MG63 (cell line): ENCODE data around the gene MYO7B. TPM values are rescaled to one million over a fixed set of nuclear protein-coding genes. Genes with fewer than 3 reads are reported as not detected.

Experiments
- DNase-seq: peaks from one replicate; pipeline ENCODE4 v3.0.0-alpha.2; 2020
- H3K27me3 ChIP-seq: fragments of 250-450 bp; sonication (Bioruptor Pico); 2 replicates; pipeline ENCODE4 v1.5.1; 2020; ENCODE audit warnings: mild to moderate bottlenecking, moderate library complexity
- H3K36me3 ChIP-seq: fragments of 250-450 bp; sonication (Bioruptor Pico); 2 replicates; pipeline ENCODE4 v1.5.1; 2020; ENCODE audit warnings: mild to moderate bottlenecking, moderate library complexity
- H3K4me3 ChIP-seq: fragments of 250-450 bp; sonication (Bioruptor Pico); 2 replicates; pipeline ENCODE4 v1.5.1; 2020; ENCODE audit warnings: mild to moderate bottlenecking, moderate library complexity
- H3K9me3 ChIP-seq: fragments of 250-450 bp; sonication (Bioruptor Pico); 2 replicates; pipeline ENCODE4 v1.5.1; 2020; ENCODE audit warnings: mild to moderate bottlenecking, moderate library complexity
- total RNA-seq: library from RNA; depleted of rRNA; stranded (reverse); fragments of >200 nt; shearing (Covaris generic); gene quantifications from 2 replicates; pipeline ENCODE4 v1.2.3, GENCODE V29; 2014; ENCODE audit warnings: low replicate concordance

Gene MYO7B
- total RNA-seq, 1 experiment from 2014 or later, result 0.89 TPM

GRCh38 chr2:127639111-127639474 lies 103.6 kb downstream of the MYO7B start:
- H3K36me3 ChIP-seq, result no peaks in the 10 kb centered on the region
- H3K9me3 ChIP-seq, result no peaks in the 10 kb centered on the region
- DNase-seq, result no peak
- H3K27me3 ChIP-seq, result no peaks in the 10 kb centered on the region
- H3K4me3 ChIP-seq, result no peak overlapping the region

GRCh38 chr2:127640082-127641072 lies 104.9 kb downstream of the MYO7B start:
- Histone ChIP-seq H3K9me3 (no peaks in the 10 kb centered on the region), H3K36me3 (no peaks in the 10 kb centered on the region), H3K27me3 (no peaks in the 10 kb centered on the region), H3K4me3 (no peak overlapping the region)
- DNase-seq, result no peak

GRCh38 chr2:127641133-127641532 lies 105.7 kb downstream of the MYO7B start:
- Histone ChIP-seq H3K27me3 (no peaks in the 10 kb centered on the region), H3K4me3 (no peak overlapping the region), H3K9me3 (no peaks in the 10 kb centered on the region), H3K36me3 (no peaks in the 10 kb centered on the region)
- DNase-seq, result no peak

- no peak for DNase-seq
- Histone ChIP-seq H3K36me3 (no peaks in the 10 kb centered on the region), H3K27me3 (no peaks in the 10 kb centered on the region), H3K4me3 (no peak overlapping the region), H3K9me3 (no peaks in the 10 kb centered on the region)
These were observed 106.5 kb downstream of the MYO7B start for GRCh38 chr2:127641846-127642507.

- DNase-seq, result no peak
- Histone ChIP-seq H3K36me3 (no peaks in the 10 kb centered on the region), H3K9me3 (no peaks in the 10 kb centered on the region), H3K4me3 (no peak overlapping the region), H3K27me3 (no peaks in the 10 kb centered on the region)
These were observed 107.4 kb downstream of the MYO7B start for GRCh38 chr2:127642706-127643438.

- Histone ChIP-seq H3K36me3 (no peaks in the 10 kb centered on the region), H3K9me3 (no peaks in the 10 kb centered on the region), H3K4me3 (no peak overlapping the region), H3K27me3 (no peaks in the 10 kb centered on the region)
- no peak for DNase-seq
These were observed 108.1 kb downstream of the MYO7B start for GRCh38 chr2:127643439-127644065.

- Histone ChIP-seq H3K4me3 (no peak overlapping the region), H3K9me3 (no peaks in the 10 kb centered on the region), H3K36me3 (no peaks in the 10 kb centered on the region), H3K27me3 (no peaks in the 10 kb centered on the region)
- no peak for DNase-seq
These were observed 108.9 kb downstream of the MYO7B start for GRCh38 chr2:127644066-127645025.

GRCh38 chr2:127645026-127645394 lies 109.5 kb downstream of the MYO7B start:
- no peaks in the 10 kb centered on the region for H3K36me3 ChIP-seq
- no peaks in the 10 kb centered on the region for H3K27me3 ChIP-seq
- no peaks in the 10 kb centered on the region for H3K9me3 ChIP-seq
- DNase-seq, result no peak
- H3K4me3 ChIP-seq, result no peak overlapping the region

- no peaks in the 10 kb centered on the region for H3K27me3 ChIP-seq
- no peaks in the 10 kb centered on the region for H3K36me3 ChIP-seq
These were observed 110.2 kb downstream of the MYO7B start, which contains the start of gene GPR17 for GRCh38 chr2:127645395-127646291. TSS of gene GPR17 (plus strand) at chr2:127646153. CDS start at chr2:127650736, 4,583 bp downstream.

GRCh38 chr2:127646487-127647241 lies 111.2 kb downstream of the MYO7B start:
- DNase-seq, result no peak
- no peaks in the 10 kb centered on the region for H3K36me3 ChIP-seq
- H3K4me3 ChIP-seq, result no peak overlapping the region
- no peaks in the 10 kb centered on the region for H3K27me3 ChIP-seq
- H3K9me3 ChIP-seq, result no peaks in the 10 kb centered on the region

More at GRCh38 chr2:127645395-127646291, 110.2 kb downstream of the MYO7B start, which contains the start of gene GPR17:
- no peak within 1 kb of the TSS for H3K4me3 ChIP-seq
- H3K9me3 ChIP-seq, result no peaks in the 10 kb centered on the region
- DNase-seq, result no peak

GRCh38 chr2:127647242-127648190 lies 112.0 kb downstream of the MYO7B start:
- DNase-seq, result peak; percentile 62
- H3K36me3 ChIP-seq, result no peaks in the 10 kb centered on the region
- no peaks in the 10 kb centered on the region for H3K27me3 ChIP-seq
- H3K9me3 ChIP-seq, result no peaks in the 10 kb centered on the region
- no peak overlapping the region for H3K4me3 ChIP-seq

- Histone ChIP-seq H3K4me3 (no peak overlapping the region), H3K27me3 (no peaks in the 10 kb centered on the region), H3K9me3 (no peaks in the 10 kb centered on the region), H3K36me3 (no peaks in the 10 kb centered on the region)
- peak; percentile 41 for DNase-seq
These were observed 112.8 kb downstream of the MYO7B start for GRCh38 chr2:127648321-127648720.

GRCh38 chr2:127649100-127649611 lies 113.7 kb downstream of the MYO7B start:
- Histone ChIP-seq H3K4me3 (no peak overlapping the region), H3K36me3 (no peaks in the 10 kb centered on the region), H3K9me3 (no peaks in the 10 kb centered on the region), H3K27me3 (no peaks in the 10 kb centered on the region)
- DNase-seq, result no peak
